NB4 (cell line): Measurements from ENCODE around the gene FBRS.

Experiments
- DNase-seq: peaks from one replicate; pipeline ENCODE4 v3.0.0; 2010; ENCODE audit warnings: low read depth
- H3K4me3 ChIP-seq: one replicate; pipeline ENCODE4 v1.5.1; 2011; ENCODE audit warnings: mild to moderate bottlenecking, low read depth, low read length, moderate library complexity
- MYC ChIP-seq: IDR thresholded peaks from 2 replicates; pipeline ENCODE4 v1.6.1; 2011; ENCODE audit warnings: low read depth, low read length
- POLR2A ChIP-seq: IDR thresholded peaks from 2 replicates; pipeline ENCODE4 v1.6.1; 2011; ENCODE audit warnings: mild to moderate bottlenecking; ENCODE audit not compliant: insufficient read length; ENCODE audit errors: extremely low read depth
- TF ChIP-seq, protein P1 (sequence below): IDR thresholded peaks from one replicate; pipeline ENCODE4 v1.5.1; 2012; ENCODE audit warnings: low read depth, low read length
- TF ChIP-seq, protein P2 (sequence below): IDR thresholded peaks from 2 replicates; pipeline ENCODE4 v1.6.1; 2011; ENCODE audit warnings: low read depth, low read length

The FBRS gene

DNA sequence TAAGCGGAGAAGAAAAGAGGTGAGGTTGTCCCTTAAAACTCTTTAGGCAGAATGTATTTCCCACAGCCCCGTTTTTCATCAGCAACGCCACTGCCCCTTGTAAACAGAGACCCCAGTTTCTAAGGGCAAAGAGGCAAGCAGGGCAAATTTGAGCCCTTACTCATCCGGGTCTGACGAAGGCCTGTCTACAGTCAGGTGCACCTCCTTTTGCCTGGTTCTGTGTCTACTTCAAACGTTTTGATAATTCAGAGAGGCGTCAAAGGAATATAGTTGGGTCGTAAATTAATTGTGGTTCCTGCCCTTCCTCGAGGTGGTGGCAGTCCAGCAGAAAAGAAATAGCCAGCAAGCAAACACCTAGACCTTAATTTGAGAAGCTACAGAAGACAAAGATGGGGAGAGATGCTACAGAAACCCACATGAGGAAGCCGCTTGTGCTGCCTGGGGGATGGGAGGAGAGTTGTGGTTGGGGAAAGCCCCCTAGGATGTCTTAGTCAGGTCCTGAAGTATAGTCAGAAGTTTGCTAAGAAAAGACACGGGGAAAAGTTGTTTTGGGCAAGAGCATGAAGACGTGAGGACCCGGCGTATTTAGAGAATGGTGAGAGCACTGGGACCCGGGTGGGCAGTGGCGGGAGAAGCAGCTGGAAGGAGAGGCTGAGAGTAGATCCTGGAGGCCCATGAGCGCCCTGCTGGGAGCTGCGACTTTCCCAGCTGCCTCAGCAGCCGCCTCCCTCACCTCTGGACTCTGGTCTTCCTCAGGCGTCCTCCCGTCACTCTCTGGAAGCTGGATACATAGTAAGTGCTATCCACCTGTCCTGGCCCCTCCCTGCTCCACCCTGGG, 2.4 kb downstream of the FBRS start:
- TF ChIP-seq POLR2A (no peak), MYC (no peak)
- TF ChIP-seq, protein P1, sequence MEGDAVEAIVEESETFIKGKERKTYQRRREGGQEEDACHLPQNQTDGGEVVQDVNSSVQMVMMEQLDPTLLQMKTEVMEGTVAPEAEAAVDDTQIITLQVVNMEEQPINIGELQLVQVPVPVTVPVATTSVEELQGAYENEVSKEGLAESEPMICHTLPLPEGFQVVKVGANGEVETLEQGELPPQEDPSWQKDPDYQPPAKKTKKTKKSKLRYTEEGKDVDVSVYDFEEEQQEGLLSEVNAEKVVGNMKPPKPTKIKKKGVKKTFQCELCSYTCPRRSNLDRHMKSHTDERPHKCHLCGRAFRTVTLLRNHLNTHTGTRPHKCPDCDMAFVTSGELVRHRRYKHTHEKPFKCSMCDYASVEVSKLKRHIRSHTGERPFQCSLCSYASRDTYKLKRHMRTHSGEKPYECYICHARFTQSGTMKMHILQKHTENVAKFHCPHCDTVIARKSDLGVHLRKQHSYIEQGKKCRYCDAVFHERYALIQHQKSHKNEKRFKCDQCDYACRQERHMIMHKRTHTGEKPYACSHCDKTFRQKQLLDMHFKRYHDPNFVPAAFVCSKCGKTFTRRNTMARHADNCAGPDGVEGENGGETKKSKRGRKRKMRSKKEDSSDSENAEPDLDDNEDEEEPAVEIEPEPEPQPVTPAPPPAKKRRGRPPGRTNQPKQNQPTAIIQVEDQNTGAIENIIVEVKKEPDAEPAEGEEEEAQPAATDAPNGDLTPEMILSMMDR: no peak
- TF ChIP-seq, protein P2, sequence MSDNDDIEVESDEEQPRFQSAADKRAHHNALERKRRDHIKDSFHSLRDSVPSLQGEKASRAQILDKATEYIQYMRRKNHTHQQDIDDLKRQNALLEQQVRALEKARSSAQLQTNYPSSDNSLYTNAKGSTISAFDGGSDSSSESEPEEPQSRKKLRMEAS: no peak
- DNase-seq: peak; percentile 64
- H3K4me3 ChIP-seq: peak overlapping the region; percentile 86

DNA sequence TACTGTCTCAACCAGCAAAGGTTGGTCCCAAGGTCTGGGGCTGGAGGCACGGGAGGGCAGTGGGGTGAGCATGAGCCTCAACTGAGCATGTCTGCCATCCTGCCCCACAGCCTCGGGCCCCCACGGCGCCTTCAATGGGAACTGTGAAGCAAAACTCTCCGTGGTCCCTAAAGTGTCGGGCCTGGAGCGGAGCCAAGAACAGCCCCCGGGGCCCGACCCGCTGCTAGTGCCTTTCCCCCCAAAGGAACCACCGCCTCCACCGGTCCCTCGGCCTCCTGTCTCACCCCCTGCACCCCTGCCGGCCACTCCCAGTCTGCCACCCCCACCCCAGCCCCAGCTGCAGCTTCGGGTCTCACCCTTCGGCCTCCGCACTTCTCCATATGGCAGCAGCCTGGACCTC, 4.2 kb downstream of the FBRS start:
- TF ChIP-seq, protein P2: no peak
- TF ChIP-seq, protein P1: no peak
- no peak for TF ChIP-seq POLR2A
- no peak for TF ChIP-seq MYC
- H3K4me3 ChIP-seq: no peak overlapping the region
- DNase-seq: no peak

DNA sequence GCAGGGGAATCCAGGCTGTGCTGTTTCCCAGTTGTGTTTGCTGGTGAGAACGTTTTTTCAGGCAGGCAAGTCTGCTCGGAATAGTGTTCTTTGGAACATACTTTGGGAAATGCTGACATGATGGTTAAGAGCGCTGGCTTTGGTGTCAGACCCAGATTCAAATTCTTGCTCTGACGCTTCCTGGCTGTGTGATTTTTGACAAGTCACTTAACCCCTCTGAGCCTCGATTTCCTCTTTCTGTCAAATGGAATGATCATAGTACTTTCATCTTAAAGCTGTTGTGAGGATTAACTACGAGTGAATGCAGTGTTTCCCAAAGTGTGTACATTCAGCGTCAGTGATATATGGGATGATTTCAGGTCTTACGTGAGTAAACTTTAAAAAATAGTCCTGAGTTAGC, 4.8 kb downstream of the FBRS start:
- no peak overlapping the region for H3K4me3 ChIP-seq
- no peak for DNase-seq
- no peak for TF ChIP-seq POLR2A
- TF ChIP-seq, protein P1: no peak

DNA sequence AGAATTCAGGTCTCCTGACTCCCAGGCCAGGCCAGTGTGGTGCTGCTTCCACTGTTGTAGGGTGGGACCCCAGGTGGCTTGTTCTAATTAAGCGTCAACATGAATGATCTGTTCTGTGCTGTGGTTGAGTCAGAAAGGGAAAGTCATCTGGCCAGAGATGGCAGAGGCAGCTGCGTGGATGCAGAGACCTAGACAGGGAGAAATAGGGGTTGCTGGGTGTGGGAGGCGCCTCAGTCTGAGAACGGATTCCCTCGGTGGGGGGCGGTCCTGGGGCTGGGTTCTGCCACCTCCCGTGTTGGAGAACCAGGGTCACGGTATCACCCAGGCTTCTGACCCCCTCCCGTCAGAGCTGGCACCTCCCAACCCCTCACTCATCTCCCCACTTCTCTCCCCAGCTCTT, 5.6 kb downstream of the FBRS start:
- no peak overlapping the region for H3K4me3 ChIP-seq
- no peak for TF ChIP-seq MYC
- no peak for TF ChIP-seq POLR2A
- TF ChIP-seq, protein P1: no peak
- TF ChIP-seq, protein P2: no peak

DNA sequence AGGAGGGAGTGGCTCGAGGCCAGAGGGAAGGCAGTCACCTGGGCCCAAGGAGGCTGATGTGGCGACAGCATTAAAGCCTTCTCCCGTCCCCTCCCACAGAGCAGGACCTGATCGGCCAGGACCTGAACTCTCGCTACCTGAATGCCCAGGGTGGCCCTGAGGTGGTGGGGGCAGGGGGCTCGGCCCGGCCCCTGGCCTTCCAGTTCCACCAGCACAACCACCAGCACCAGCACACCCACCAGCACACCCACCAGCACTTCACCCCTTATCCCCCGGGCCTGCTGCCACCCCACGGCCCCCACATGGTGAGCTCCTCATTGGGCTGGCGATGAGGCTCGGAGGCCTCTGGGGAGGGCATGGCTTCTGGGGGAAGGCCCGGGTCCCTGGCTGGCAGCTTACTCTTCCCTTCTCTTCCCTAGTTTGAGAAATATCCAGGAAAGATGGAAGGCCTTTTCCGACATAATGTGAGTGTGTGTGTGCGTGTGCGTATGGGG, 6.4 kb downstream of the FBRS start:
- no peak overlapping the region for H3K4me3 ChIP-seq
- TF ChIP-seq, protein P2: no peak
- TF ChIP-seq POLR2A (no peak), MYC (no peak)
- TF ChIP-seq, protein P1: no peak
- DNase-seq: no peak

More for the DNA sequence above, 5.6 kb downstream of the FBRS start:
- no peak for DNase-seq
